Mucosa of stomach (tissue), 1 donor: ENCODE measurements around the gene ZDHHC19.
"Not testable (repeated sequence)": the region's sequence is repeated elsewhere in the genome, so short reads cannot be mapped to it uniquely, and the experiment has no call there.

Experiments
- H3K27me3 ChIP-seq: one replicate; pipeline ENCODE4 v1.7.0; 2013; ENCODE audit warnings: mild to moderate bottlenecking, low read length; ENCODE audit not compliant: control insufficient read depth, insufficient read depth
- H3K36me3 ChIP-seq: one replicate; pipeline ENCODE4 v1.7.0; 2013; ENCODE audit warnings: low read length; ENCODE audit not compliant: control insufficient read depth, insufficient read depth
- H3K4me1 ChIP-seq: one replicate; pipeline ENCODE4 v1.7.0; 2013; ENCODE audit warnings: mild to moderate bottlenecking, low read length; ENCODE audit not compliant: control insufficient read depth, insufficient read depth
- H3K4me3 ChIP-seq: one replicate; pipeline ENCODE4 v1.7.0; 2013; ENCODE audit warnings: low read length
- H3K9ac ChIP-seq: one replicate; pipeline ENCODE4 v1.7.0; 2013; ENCODE audit warnings: mild to moderate bottlenecking, low read length, moderate library complexity
- H3K9me3 ChIP-seq: one replicate; pipeline ENCODE4 v1.7.0; 2013; ENCODE audit warnings: mild to moderate bottlenecking, low read length, moderate library complexity; ENCODE audit not compliant: control insufficient read depth
- donor health status: Pancreatic carcinoma.

Gene ZDHHC19, protein sequence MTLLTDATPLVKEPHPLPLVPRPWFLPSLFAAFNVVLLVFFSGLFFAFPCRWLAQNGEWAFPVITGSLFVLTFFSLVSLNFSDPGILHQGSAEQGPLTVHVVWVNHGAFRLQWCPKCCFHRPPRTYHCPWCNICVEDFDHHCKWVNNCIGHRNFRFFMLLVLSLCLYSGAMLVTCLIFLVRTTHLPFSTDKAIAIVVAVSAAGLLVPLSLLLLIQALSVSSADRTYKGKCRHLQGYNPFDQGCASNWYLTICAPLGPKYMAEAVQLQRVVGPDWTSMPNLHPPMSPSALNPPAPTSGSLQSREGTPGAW

DNA sequence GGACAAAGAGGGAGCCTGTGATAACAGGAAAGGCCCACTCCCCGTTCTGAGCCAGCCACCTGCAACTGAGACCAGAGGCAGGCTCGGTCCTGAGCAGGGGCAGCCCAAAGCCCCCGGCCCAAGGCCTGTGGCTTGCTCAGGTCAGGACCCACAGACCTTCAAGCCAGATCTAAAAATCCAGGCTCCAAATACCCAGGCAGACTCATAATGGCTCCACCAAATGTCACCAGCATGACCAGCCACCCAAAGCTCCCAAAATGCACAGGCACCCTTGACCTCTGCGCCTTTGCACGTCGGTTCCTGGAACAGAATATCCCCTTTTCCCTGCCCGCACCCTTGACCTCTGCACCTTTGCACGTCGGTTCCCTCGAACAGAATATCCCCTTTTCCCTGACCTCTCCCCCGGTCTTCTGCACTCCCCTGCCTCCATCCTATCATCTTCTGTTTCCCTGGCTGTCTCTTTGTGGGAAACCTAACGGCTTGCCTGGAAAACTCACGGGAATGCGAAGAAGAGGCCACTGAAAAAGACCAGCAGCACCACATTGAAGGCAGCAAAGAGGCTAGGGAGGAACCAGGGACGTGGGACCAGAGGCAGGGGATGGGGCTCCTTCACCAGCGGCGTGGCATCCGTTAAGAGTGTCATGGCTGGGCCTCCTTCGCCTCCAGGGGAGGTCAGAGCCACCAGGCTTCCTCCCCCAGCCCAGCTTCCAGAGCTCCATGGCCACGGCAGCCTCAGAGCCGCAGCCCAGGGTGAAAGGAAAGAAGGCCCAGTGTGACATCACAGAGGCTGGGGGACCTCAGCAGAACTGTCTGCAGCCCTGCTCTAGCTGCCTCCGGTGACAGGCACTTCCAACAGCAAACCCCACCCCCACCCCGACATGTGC lies at the start of gene ZDHHC19:
TSS of gene ZDHHC19 (minus strand) at position 728 of the 884 bp plus-strand sequence. CDS start at position 643, 85 bp downstream.
- Histone ChIP-seq H3K4me1 (peaks cover 4% of the 10 kb centered on the region), H3K9me3 (no peaks in the 10 kb centered on the region), H3K27me3 (peaks cover 12% of the 10 kb centered on the region), H3K4me3 (no peak within 1 kb of the TSS), H3K9ac (no peak within 1 kb of the TSS), H3K36me3 (no peaks in the 10 kb centered on the region)

DNA sequence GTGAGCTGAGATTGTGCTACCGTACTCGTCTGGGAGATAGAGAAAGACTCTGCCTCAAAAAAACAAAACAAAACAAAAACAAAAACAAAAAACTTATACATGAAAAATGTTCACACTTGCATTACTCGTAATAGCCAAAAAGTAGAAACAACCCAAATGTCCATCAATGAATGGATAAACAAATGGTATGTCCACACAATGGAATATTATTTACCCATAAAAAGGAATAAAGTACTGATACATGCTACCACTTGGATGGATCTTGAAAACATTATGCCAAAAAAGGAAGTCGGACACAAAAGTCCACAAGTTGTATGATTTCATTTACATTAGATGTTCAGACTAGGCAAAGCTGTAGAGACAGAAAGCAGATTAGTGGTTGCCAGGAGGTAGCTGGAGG lies 49.6 kb upstream of the ZDHHC19 start:
- Histone ChIP-seq H3K27me3 (no peaks in the 10 kb centered on the region), H3K36me3 (peaks cover 3% of the 10 kb centered on the region), H3K4me3 (no peak overlapping the region), H3K4me1 (no peaks in the 10 kb centered on the region), H3K9ac (no peak overlapping the region), H3K9me3 (no peaks in the 10 kb centered on the region)

DNA sequence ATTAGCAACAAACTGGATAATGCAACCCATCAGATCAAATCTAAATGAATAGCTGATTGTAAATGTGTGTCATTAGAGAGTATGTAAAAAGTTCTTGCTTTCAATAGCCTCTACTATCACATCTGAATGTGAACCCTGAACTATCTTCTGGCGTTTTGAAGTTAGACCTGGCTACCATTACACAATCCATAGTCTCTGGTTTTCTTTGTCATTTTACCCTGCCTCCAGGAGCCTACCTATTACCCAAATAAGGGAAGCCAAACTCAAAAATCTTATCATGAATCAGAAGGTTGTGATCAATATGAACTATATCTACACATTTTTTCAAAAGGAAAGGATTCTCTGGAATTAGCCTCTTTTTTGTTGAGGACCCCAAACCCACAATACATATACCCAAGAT lies 44.6 kb upstream of the ZDHHC19 start:
- Histone ChIP-seq H3K4me1 (no peaks in the 10 kb centered on the region), H3K9me3 (no peaks in the 10 kb centered on the region), H3K4me3 (no peak overlapping the region), H3K27me3 (no peaks in the 10 kb centered on the region), H3K36me3 (peaks cover 3% of the 10 kb centered on the region), H3K9ac (no peak overlapping the region)

DNA sequence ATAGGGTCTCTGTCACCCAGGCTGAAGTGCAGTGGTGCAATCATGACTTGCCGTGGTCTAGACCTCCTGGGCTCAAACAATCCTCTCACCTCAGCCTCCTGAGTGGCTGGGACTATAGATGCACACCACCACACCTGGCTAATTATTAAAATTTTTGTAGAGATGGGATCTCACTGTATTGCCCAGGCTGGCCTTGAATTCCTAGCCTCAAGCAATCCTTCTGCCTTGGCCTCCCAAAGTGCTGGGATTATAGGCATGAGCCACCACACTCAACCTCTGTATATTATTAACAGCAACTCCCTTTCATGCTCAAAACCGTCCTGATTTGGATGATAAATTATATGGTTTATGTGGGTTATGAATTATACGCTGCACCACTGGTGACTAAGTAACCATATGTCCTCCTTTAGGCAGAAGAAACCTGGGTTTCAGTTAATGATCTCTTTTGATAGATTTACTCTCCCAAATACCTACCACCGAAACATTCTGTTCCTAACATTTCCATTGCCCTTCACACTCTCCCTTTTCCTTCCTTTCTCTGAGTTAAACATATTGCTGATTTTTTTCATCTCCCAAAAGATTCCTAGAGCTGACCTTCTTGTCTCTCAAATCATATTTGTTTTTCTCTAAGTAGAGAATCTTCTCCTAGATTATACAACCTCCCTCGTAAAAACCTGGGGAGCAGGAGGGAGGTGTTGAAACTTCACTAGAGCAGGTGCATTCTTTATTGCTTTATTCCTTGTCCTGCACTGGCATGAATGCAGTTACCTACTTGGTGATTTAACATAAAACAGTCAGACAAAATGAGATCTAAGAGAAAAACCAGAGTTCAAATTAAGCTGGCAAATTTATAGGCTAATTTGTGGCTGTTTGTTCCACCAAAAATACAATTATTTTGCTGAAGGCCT lies 43.4 kb upstream of the ZDHHC19 start:
- peaks cover 3% of the 10 kb centered on the region for H3K36me3 ChIP-seq
- no peaks in the 10 kb centered on the region for H3K4me1 ChIP-seq
- no peaks in the 10 kb centered on the region for H3K27me3 ChIP-seq
- H3K9me3 ChIP-seq: no peaks in the 10 kb centered on the region
- H3K4me3 ChIP-seq: no peak overlapping the region
- no peak overlapping the region for H3K9ac ChIP-seq

DNA sequence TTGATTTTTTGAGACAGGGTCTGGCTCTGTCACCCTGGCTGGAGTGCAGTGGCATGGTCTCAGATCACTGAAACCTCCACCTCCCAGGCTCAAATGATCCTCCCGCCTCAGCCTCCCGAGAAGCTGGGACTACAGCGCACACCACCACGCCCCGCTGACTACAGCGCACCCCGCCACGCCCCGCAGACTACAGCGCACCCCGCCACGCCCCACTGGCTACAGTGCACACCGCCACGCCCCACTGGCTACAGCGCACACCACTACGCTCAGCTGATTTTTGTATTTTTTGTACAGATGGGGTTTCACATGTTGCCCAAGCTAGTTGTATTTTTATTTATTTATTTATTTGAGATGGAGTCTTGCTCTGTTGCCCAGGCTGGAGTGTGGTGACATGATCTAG lies 40.7 kb upstream of the ZDHHC19 start:
- H3K4me3 ChIP-seq: no peak overlapping the region
- no peaks in the 10 kb centered on the region for H3K4me1 ChIP-seq
- no peaks in the 10 kb centered on the region for H3K9me3 ChIP-seq
- no peaks in the 10 kb centered on the region for H3K27me3 ChIP-seq
- no peak overlapping the region for H3K9ac ChIP-seq
- peaks cover 12% of the 10 kb centered on the region for H3K36me3 ChIP-seq

DNA sequence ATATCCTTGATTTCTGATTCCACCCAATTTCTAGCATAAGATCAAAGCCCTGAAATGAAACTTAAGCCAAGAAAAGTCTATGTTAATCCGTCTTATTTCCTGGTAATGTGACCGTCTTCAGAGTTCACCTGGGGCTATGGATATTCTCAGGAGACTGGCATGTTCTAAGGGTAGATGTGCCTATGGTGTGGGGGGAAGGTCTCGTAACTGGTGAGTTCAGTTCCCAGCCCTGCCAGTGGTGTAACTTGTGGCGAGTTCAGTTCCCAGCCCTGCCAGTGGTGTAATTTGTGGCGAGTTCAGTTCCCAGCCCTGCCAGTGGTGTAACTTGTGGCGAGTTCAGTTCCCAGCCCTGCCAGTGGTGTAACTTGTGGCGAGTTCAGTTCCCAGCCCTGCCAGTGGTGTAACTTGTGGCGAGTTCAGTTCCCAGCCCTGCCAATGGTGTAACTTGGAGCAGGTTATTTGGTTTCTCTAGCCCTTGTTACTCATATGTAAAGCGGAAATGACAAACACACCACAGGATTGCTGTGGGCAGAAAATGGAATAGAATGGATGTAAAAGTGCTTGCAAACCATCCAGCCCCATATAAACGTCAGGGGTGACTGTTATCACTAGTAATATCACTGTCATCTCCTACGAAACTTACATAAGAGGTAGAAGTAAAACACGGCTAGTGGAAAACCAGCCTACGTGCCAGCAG lies 35.6 kb upstream of the ZDHHC19 start:
- Histone ChIP-seq H3K4me3 (no peak overlapping the region), H3K9me3 (no peaks in the 10 kb centered on the region), H3K9ac (no peak overlapping the region), H3K36me3 (peaks cover 11% of the 10 kb centered on the region), H3K4me1 (no peaks in the 10 kb centered on the region), H3K27me3 (no peaks in the 10 kb centered on the region)

DNA sequence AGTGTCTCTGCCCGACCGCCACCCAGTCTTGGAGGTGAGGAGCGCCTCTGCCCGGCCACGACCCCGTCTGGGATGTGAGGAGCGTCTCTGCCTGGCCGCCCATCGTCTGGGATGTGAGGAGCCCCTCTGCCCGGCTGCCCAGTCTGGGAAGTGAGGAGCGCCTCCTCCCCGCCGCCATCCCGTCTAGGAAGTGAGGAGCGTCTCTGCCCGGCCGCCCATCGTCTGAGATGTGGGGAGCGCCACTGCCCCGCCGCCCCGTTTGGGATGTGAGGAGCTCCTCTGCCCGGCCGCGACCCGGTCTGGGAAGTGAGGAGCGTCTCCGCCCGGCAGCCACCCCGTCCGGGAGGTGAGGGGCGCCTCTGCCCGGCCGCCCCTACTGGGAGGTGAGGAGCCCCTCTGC lies 33.0 kb upstream of the ZDHHC19 start:
- H3K4me3 ChIP-seq, H3K9ac ChIP-seq, H3K9me3 ChIP-seq, H3K4me1 ChIP-seq, H3K27me3 ChIP-seq: not testable (repeated sequence)
- peaks cover 11% of the 10 kb centered on the region for H3K36me3 ChIP-seq

DNA sequence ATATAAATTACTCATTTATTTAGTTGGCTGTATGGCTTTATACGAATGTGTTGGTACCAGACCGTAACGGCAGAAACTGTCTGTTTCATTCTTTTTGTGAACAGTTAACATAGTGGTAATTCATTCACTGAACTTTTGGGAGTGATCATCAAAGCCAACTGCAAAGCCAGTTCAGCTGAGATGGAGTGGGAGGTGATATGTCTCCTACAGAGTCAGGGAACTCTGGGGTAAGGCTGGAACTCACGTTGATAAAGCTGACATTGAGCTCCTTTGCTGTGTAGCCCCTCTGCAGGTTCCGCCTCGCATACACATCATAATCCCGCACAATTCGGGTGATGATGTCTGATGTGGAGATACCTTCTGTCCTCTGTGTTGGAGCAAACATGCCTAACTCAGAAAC lies 30.5 kb upstream of the ZDHHC19 start:
- H3K36me3 ChIP-seq: peaks cover 5% of the 10 kb centered on the region
- H3K9ac ChIP-seq: no peak overlapping the region
- no peaks in the 10 kb centered on the region for H3K9me3 ChIP-seq
- no peak overlapping the region for H3K4me3 ChIP-seq
- no peaks in the 10 kb centered on the region for H3K4me1 ChIP-seq
- no peaks in the 10 kb centered on the region for H3K27me3 ChIP-seq

DNA sequence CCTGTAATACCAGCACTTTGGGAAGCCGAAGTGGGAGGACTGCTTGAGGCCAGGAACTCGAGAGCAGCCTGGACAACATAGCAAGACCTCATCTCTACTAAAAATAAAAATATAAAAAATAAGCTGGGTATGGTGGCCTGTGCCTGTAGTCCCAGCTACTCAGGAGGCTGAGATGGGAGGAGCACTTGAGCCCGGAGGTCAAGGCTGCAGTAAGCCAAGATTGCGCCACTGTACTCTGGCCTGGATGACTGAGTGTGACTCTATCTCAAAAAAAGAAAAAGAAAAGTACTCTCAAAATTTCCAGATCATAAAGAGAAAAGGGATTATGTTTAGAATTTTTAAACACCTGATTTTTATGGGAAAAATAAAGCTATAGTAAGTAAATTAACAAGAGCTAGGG lies 29.2 kb upstream of the ZDHHC19 start:
- Histone ChIP-seq H3K9me3 (no peaks in the 10 kb centered on the region), H3K36me3 (peaks cover 4% of the 10 kb centered on the region)

DNA sequence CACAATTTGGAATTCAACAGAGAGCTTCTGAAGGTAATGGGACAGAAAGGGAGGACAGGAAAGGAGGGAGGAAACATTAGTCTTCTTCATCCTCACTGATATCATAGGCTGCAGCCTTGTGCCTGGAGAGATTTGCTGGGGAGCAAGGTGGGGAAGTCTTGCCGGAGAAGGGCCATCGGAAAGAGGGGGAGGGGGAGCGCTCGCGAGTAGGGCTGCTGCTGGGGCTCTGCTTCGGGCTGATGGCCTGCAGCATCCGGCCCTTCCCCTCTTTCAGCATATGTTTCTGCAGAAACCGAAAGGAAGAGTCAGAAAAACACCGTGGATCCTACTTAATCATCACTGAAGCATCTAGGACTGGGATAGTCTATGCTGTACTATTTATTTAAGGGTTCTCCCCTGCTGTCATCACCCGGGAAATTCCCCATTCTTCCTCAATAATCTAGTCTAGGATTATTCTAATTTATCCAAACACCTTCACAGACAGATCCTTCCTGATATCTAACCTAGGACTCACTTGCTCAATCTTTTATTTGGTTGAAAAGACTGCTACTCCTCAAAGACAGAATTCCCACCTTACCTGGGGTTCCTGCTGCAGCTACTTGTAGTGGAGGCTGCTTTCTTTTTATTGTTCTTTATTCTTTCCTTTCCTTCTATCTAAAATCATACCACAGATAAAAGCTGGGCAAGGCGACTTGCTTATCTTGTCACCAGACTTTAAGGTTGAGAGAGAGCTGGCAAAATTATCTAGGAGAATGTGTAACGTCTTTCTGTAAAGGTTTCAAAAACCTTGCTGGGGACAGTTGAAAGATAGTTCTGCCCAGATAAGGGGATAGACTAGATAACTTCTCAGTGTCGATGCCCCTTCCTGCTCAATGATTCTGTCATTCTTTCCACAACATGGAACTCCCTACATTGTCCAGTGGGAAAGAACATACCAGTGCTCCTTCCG lies 27.7 kb upstream of the ZDHHC19 start:
- H3K36me3 ChIP-seq: peaks cover 4% of the 10 kb centered on the region
- no peaks in the 10 kb centered on the region for H3K4me1 ChIP-seq
- H3K9me3 ChIP-seq: no peaks in the 10 kb centered on the region
- no peak overlapping the region for H3K4me3 ChIP-seq
- no peaks in the 10 kb centered on the region for H3K27me3 ChIP-seq
- H3K9ac ChIP-seq: no peak overlapping the region

More for the DNA sequence above, 29.2 kb upstream of the ZDHHC19 start:
- Histone ChIP-seq H3K27me3 (no peaks in the 10 kb centered on the region), H3K4me1 (no peaks in the 10 kb centered on the region), H3K4me3 (no peak overlapping the region), H3K9ac (no peak overlapping the region)
